Hypothalamus (tissue), 51 donors: Measurements from ENCODE around the gene ARVCF.
"Not testable (repeated sequence)": the region's sequence is repeated elsewhere in the genome, so short reads cannot be mapped to it uniquely, and the experiment has no call there.

Source experiments
- DNase-seq, 51 donors: peaks; one replicate each; lab custom pipeline; 2025; lab: John Stamatoyannopoulos, UW

Gene ARVCF

DNA sequence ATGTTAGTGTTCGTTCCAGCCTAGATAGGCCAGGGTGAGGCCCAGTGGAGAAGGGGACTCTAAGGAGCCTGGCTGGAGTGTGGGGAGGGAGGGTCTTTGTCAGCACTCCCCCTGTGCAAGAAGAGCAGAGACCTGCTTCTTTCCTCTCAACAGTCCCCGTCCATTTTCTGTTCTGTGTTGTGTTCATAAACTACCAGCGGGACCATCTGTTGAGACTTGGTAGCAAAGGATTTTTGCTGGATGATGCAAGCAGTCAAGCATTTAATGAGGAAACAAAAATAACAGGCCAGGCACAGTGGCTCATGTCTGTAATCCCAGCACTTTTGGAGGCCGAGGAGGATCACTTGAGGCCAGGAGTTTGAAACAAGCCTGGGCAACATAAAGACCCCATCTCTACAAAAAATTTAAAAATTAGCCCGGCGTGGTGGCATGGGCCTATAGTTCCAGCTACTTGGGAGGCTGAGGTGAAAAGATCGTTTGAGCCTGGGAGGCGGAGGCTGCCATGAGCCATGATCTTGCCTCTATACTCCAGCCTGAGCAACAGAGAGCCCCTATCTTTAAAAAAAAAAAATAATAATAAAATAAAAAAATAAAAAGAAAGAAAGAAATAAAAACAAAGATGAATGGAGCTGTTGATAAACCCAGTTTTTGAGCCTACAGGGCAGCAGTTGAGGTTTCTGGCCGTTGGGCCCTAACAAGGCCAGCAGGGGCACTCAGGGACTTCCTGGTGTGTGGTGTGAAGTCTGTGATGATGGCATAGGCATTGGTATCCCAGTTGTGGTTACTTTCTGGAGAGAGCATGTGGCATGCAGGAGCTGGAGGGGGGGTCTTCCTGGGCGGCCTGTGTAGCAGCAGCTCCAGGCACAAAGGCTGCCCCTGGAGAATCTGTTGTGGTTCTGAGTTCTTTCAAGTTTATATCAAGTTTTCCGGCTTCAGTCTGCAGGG is 73.3 kb downstream of the ARVCF start:
- DNase-seq: no peak

DNA sequence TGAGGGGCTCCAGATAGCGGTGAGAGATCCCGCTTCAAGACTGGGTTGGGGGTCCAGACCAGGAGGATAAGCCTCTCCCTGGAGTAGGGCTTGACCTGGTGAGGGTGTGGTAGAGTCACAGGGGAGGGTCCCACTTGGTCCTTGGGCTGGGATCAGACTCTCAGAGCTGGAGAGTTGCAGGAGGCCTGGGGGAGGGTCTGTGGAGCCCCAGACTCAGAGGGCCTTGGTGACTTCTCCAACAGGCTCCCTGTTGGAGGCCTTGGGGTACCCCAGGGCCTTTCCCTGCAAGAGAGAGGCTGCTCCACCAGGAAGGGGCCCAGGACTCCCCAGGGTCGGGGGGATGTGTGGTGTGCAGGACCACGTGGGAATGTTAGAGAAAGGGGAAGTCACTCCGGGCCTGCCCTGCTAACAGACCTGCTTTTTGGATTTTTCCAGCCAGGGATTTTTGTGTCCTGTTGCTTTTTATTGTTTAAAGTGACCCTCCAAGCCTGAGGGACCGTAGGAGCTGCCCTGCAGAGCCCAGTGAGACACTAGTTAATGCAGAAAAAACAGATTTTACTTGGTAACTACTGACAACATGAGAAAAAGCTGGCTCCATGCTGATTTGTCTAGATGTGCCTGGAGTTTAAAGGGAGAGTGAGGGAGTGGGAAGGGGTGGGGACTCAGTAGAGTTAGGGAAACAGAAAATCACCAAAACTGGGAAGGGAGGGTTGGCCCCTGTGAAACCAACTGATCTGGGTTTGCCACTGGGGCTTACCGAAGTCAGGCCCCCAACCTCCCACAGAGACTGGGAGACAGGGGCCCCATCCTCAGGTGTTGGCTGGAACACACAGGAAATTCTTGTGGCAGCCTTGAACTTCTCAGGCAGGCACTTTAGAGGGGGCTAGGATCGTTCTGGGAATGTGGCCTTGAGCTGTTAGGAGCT is 74.2 kb downstream of the ARVCF start:
- peak in 7 of 51 donors; percentile 21 to 76 (median 49) for DNase-seq

DNA sequence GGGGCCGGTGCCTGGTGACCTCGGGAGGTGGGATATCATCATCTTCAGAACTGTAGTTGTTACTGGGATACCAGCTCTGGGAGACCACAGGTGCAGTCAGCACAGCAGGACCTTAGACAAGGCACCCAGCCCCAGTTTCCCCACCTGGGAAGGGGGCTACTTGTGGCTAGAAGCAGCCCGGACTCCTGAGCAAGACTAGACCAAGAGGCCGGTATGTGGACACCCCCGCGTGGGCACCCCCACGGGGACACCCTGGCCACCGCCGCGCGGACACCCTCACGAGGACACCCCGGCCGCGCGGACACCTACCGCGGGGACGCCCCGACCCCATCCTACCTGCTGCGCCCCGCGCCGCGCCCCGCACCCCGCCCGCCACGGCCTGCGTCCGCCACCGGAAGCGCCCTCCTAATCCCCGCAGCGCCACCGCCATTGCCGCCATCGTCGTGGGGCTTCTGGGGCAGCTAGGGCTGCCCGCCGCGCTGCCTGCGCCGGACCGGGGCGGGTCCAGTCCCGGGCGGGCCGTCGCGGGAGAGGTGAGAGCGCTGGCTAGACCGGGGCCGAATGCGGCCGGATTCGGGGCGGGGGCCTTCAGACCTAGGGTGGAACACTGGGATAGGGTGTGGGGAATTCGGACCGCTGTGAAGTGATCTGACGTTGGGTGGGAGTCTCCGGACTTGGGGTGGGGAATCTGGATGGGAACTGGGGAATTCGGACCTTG is 75.1 kb downstream of the ARVCF start, which contains the start of the genes COMT and TXNRD2:
COMT (plus strand) TSS at position 408 of the 718 bp plus-strand sequence. CDS start 20,755 bp downstream, outside the sequence.
TXNRD2 (minus strand) TSS at position 454 of the 718 bp plus-strand sequence; CDS start at position 439, 15 bp downstream.
- peak in 36 of 51 donors; percentile 18 to 70 (median 45) for DNase-seq

DNA sequence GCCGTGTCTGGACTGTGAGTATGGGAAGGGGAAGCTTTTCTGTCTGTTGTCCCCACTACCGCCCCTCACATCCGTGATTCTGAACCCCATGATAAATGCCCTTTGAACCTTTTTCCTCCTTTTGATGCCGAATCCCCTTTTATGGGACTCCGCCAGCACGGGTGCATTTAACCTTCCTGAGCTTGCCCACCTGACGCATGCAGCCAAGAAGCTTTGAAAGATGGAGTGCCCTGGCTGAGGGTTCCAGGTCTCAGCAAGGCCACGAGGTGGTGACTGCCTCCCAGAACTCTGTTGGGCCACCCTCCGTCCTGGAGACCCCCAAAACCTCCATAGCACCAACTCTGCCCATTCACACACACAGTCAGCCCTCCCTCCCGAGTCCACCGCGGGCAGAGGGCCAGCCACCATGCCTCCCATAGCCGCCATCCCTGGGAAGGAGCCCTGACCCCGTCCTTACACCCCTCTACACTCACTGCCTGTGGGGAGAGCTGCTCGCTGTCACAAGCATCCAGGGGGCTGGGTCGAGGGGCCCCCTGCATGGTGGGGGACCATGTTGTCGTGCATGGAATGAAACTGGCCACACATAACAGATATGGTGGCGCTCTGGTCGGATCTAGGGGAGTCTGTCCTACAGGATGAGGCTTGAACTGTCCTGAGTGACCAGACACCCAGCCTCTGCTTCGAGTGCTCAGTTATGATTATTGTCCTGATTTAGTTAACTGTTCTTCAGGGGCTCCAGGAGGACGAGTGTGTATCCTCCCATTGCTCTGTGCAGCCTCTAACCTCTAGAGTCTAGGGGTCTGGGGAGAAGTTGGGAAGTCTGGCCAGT is 75.9 kb downstream of the ARVCF start:
- no peak for DNase-seq

DNA sequence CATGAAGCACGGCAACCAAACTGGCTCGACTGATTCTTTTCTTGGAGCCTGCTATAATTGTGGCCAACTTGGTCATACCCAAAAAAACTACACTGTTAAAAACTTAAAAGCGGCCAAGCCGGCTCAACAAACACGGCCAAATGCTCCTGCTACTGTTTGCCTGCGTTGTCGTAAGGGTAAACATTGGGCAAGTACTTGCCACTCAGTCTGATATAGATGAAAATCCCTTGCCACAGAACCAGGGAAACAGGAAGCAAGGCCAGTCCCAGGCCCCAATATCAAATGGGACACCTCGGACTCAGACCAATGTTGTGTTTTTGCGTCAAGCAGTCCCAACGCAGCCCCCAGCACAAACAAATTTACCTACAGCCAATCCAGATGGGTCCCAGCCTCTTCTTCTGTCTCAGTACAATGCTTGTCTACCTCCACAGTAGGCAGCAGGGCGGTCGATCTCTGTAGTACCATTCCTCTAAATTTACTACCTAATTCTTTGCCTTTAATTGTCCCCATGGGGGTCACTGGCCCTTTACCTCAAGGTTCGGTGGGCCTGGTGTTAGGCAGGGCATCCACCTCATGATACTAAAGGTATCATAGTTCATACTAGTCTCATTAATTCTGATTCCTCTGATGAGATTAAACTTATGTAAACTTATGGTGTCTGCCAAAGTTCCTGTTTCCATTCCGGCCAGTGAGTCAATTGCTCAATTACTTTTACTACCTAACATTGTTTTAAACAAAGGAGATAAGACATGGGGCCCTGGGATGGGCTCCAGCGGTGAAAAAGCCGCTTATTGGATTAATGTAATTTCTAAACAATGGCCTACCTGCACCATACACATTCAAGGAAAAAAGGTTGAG is 78.8 kb downstream of the ARVCF start:
- DNase-seq: no peak

DNA sequence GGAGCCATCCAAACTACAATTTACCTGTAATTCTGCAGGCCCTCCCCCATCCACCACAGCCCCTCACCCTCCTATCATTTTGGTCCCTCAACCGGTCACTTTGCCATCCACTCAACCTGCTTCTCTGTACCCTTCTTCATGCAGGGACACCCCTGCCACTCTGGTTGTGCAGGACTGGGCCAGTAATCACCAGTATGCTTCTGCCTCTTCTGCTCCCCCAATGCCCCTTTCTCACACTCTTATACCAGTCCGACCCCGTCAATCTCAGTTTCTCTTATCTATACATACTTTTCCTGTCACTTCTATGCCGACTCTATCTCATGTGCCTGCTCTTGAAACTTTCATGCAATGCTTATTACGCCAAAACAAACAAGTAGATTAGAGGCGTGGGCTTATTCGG is 80.1 kb downstream of the ARVCF start:
- no peak for DNase-seq

DNA sequence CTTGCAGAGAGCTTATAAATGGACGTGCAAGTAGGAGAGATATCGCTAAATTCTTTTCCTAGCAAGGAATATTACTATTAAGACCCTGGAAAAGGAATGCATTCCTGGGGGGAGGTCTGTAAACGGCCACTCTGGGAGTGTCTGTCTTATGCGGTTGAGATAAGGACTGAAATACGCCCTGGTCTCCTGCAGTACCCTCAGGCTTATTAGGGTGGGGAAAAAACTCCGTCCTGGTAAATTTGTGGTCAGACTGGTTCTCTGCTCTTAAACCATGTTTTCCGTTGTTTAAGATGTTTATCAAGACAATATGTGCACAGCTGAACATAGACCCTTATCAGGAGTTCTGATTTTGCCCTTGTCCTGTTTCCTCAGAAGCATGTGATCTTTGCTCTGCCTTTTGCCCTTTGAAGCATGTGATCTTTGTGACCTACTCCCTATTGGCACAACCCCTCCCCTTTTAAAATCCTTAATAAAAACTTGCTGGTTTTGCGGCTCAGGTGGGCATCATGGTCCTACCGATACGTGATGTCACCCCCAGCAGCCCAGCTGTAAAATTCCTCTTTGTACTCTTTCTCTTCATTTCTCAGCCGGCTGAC is 81.4 kb downstream of the ARVCF start:
- not testable (repeated sequence) for DNase-seq

DNA sequence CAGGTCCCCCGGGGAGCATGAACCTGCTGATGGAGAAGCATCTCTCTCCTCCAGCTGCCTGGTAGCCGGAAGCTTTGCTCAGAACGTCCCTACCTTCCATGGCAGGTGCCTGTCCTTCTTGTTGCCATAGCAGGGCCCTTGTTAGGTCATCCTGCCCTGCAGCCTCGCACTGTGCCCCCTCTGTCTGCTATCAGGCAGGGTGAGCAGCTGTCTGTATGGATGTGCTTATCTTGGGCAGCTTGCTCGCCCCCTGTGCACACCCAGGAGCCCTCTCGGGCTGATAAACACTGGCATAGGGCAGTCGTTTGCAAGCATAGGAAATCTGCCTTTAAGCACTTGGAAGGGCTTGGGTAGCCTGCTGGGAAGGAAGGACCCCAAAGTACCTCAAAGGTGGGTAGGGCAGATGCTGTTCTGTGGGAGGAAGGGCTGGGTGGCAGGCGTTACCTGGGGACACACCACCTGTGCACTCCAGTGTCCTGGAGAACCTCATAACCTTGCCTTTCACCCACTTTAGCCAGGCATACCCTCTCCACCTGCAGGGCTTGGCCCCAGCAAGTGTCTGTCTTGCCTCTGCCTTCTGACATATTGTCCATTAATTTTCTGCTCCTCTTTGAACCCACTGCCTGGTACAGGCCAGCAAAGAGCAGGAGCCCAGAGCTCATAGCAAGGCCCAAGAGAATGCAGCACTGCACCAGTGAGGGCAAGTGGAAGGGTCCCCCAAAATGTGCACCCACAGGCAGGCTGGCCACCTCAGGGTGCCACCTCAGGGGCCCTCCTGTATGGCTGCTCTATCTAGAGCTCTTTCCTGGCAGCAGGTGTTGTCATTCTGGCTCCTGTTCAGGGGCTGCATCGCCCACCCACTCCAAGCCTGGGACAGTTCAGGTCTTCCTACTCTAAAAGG is 83.0 kb downstream of the ARVCF start:
- DNase-seq: no peak

DNA sequence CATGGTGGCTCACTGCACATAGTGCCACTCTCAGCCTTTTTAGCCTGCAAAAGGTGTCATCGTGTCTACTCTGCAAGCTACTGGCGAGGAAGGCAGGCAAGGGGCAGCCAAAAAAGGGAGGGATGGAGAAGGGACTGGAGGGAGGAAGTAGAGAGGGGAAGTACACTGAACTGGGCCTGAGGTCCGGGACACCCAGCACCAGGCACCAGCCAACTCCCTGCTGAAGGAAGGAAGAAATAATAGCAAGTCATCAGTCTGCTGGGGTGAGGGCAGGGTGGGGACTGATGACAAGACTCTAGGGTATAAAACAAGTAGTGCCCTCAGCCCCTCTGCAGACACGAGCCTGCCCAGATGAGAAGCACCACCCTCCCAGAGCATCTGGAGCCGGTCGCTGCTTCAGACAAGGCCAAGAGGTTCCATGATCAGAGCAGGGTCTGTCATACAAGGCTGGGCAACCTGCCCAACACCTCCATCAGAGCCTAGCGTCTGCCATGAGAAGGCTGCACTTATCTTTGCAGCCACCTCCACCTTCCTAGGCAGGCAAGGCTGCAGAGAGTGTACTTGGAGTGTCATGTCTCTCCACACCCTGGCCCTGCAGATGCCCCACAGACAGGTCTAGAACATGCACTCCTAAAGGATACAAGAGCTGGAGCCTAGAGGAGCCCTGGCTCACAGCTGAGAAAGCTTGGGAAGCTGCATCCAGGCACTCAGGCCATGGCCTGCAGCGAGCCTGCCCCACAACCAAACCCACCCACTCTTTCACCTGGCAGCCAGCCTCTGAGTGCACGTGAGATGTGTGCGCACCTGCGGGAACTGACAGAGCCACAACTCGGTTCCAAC is 84.0 kb downstream of the ARVCF start:
- no peak for DNase-seq

DNA sequence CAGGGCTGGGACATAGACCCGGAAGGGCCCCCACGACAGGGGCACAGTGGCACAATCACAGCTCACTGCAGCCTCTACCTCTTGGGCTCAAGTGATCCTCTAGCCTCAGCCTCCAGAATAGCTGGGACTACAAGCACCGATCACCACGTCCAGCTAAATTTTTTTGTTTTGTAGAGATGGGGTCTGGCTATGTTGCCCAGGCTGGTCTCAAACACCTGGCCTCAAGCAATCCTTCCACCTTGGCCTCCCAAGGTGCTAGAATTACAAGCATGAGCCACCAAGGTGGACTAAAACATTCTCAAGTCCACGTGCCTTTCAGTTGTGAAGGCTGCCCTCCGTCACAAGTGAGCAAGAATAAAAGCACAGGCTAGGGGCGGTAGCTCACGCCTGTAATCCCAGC is 85.1 kb downstream of the ARVCF start:
- no peak for DNase-seq

DNA sequence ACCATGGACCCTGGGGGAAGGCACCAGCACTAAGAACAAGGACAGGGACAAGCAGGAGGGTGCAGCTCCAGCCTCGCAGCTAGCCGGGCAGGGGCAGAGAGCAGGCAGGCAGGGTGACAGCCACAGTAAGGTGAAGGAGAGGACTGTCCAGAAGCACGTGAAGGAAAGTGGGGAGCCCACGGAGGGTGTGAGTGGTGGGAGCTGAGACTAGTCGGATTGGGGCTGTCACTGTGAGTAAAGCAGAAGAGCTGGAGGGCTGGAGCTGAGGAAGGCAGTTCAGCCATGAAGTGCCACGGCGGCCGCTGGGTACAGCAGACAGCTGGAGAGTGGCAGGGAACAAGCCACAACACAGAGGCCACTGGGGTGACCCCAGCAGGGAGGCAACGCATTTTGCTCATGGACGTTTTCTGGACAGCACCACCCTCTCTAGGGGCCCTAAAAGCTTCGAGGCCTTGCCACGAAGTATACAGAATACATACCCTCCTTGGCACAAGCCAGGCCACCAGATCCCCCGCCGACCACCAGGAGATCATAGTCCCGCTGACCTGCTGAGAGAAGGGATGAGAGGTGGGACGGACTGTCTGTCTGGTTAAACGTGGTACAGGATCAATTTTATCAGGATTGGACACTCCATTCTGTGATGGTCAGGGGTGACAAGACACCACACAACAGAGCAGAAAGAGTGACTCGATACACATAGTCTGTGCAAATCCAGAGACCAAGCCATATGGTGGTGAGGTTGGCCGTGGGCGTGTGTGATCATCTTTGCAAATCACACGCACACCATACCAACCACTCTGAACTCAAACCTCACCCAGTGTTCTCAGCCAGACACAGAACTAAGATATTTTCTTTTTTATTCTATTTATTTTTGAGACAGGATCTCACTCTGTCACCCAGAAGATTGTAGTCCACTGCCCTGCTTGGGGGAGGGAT is 85.8 kb downstream of the ARVCF start:
- peak in 1 of 51 donors; percentile 18 for DNase-seq

DNA sequence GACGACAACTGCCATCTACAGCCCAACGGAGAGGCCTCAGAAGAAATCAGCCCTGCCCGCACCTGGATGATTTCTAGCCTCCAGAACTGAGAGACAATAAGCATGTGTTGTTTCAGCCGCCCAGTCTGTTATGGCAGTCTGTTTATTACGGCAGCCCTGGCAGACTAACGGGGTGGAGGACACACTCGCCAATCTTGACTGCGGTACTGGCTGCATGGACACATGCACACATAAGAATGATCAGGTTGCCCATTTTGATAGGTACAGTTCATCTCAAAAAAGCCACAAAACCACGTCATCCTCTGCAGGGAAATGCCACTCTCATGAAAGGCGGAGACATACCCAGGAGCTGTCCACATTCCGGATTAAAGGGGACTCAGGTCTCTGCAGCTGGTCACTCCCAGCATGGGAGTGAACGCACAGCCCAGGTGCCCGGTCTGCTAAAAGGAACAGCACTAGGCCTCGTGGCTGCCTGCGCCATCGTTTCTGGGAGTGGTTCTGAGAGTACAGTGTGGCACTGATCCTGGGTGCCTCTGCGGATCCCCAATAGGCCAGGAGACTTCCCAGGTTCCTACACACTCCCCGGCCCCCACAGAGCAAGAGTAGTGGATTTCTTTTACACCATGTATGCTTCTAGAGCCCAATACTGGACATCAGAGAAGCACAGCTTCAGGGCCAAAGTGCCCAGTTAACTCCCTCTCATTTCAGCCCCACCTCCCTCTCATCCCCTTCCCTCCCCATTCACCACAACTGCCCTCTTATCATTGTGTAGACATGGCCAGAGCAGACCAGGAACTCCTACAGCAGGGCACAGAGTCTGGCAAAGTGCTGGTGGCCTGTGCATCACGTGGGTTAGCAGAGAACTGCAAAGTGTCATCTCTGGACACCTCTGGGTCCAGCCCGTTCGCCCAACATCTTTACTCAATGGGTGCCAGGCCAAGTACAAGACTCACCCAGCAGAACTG is 86.8 kb downstream of the ARVCF start:
- no peak for DNase-seq

DNA sequence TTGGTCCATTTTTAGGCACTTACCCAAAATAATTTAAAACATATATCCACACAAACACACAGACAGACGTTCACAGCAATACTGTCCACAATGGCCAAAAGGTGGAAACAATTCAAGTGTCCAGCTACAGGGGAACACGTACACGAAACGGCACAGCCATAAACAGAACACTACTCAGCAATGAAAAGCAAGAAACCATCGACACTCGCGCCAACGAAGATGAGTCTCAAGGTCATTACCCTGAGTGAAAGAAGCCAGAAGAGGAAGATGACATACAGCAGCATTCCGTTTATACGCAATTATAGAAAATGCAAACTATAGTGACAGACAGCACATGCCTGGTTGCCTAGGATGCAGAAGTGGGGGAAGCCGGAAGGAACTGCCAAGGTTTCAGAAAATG is 88.4 kb downstream of the ARVCF start:
- no peak for DNase-seq

DNA sequence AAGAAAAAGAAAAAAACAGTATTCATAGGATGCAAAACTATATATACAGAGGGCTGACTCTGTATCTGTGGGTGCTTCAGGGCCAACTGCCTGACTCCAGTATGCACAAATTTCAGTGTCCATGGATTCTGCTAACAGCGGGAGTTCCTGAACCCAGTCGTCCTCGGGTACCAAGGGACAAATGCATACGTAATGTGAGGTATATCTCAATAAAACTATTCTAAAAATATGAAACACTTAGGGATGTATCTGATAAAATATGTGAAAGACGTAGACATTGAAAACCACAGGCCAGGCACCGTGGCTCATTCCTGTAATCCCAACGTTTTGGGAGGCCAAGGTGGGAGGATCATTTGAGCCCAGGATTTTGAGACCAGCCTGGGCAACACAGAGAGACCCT is 88.9 kb downstream of the ARVCF start:
- DNase-seq: no peak
